SK-N-SH treated with all-trans-retinoic acid at 6 μM for 48 hours (cell line): ENCODE results near the gene GLI2.
A peak's percentile ranks its signal among the peaks of the same experiment; 100 is the strongest.

Experiments
- ATAC-seq: fragments of 200-7000 bp; cut with Tn5 transposase; 3 replicates; pipeline ENCODE4 v1.9.1; 2020; ENCODE audit warnings: mild to moderate bottlenecking, moderate library complexity
- ARNTL ChIP-seq: fragments of 450-650 bp; formaldehyde crosslinking; IDR thresholded peaks from 2 replicates; pipeline ENCODE4 v1.5.0; 2020; ENCODE audit warnings: low read depth, mild to moderate bottlenecking, moderate library complexity, borderline replicate concordance
- BACH2 ChIP-seq: fragments of 250-450 bp; sonication (Bioruptor Pico); IDR thresholded peaks from 2 replicates; pipeline ENCODE4 v1.9.0; 2021; ENCODE audit warnings: mild to moderate bottlenecking, borderline replicate concordance
- CSDC2 ChIP-seq: fragments of 250-450 bp; sonication (Bioruptor Pico); IDR thresholded peaks from 2 replicates; pipeline ENCODE4 v1.5.0; 2020; ENCODE audit warnings: mild to moderate bottlenecking, moderate library complexity
- ESRRG ChIP-seq: fragments of 250-450 bp; sonication (Bioruptor Pico); IDR thresholded peaks from 2 replicates; pipeline ENCODE4 v1.6.1; 2021; ENCODE audit warnings: mild to moderate bottlenecking
- GLIS3 ChIP-seq: fragments of 250-450 bp; sonication (Bioruptor Pico); IDR thresholded peaks from 2 replicates; pipeline ENCODE4 v1.5.0; 2020; ENCODE audit warnings: mild to moderate bottlenecking, moderate library complexity
- ISL1 ChIP-seq: fragments of 250-450 bp; sonication (Bioruptor Pico); IDR thresholded peaks from 2 replicates; pipeline ENCODE4 v2.1.2; 2022; ENCODE audit warnings: mild to moderate bottlenecking, moderate library complexity
- OSR1 ChIP-seq: fragments of 250-450 bp; sonication (Bioruptor Pico); IDR thresholded peaks from 2 replicates; pipeline ENCODE4 v1.8.0; 2022; ENCODE audit warnings: moderate library complexity, mild to moderate bottlenecking, inconsistent platforms
- PPARA ChIP-seq: fragments of 250-450 bp; sonication (Bioruptor Pico); IDR thresholded peaks from 2 replicates; pipeline ENCODE4 v1.5.0; 2020; ENCODE audit warnings: mild to moderate bottlenecking, borderline replicate concordance
- RARB ChIP-seq: fragments of 250-450 bp; sonication (Bioruptor Pico); IDR thresholded peaks from 2 replicates; pipeline ENCODE4 v1.8.0; 2021; ENCODE audit warnings: mild to moderate bottlenecking, moderate library complexity
- SNAI2 ChIP-seq: fragments of 250-450 bp; sonication (Bioruptor Pico); IDR thresholded peaks from 2 replicates; pipeline ENCODE4 v1.5.0; 2020; ENCODE audit warnings: mild to moderate bottlenecking, moderate library complexity
- ZC3H10 ChIP-seq: fragments of 250-450 bp; sonication (Bioruptor Pico); IDR thresholded peaks from 2 replicates; pipeline ENCODE4 v1.5.1; 2021; ENCODE audit warnings: mild to moderate bottlenecking, moderate library complexity
- ZFP3 ChIP-seq: fragments of 250-450 bp; sonication (Bioruptor Pico); IDR thresholded peaks from 2 replicates; pipeline ENCODE4 v1.5.0; 2020; ENCODE audit warnings: mild to moderate bottlenecking, moderate library complexity
- ZFP30 ChIP-seq: fragments of 450-650 bp; formaldehyde crosslinking; IDR thresholded peaks from 2 replicates; pipeline ENCODE4 v1.5.0; 2022; ENCODE audit warnings: mild to moderate bottlenecking, moderate library complexity
- ZNF565 ChIP-seq: fragments of 450-650 bp; formaldehyde crosslinking; conservative IDR thresholded peaks from 2 replicates; pipeline ENCODE4 v1.5.0; 2020; ENCODE audit warnings: low read depth, mild to moderate bottlenecking, moderate library complexity
- ZNF70 ChIP-seq: fragments of 450-650 bp; formaldehyde crosslinking; IDR thresholded peaks from 2 replicates; pipeline ENCODE4 v1.5.0; 2020; ENCODE audit warnings: mild to moderate bottlenecking, moderate library complexity
- ZNF8 ChIP-seq: fragments of 450-650 bp; formaldehyde crosslinking; IDR thresholded peaks from 2 replicates; pipeline ENCODE4 v1.5.0; 2020; ENCODE audit warnings: mild to moderate bottlenecking, moderate library complexity
- TF ChIP-seq, protein P1 (sequence below): fragments of 250-450 bp; sonication (Bioruptor Pico); IDR thresholded peaks from 2 replicates; pipeline ENCODE4 v1.5.1; 2021; ENCODE audit warnings: mild to moderate bottlenecking, moderate library complexity
- TF ChIP-seq, protein P2 (sequence below): fragments of 250-450 bp; sonication (Bioruptor Pico); IDR thresholded peaks from 2 replicates; pipeline ENCODE4 v1.5.1; 2020; ENCODE audit warnings: low read depth, mild to moderate bottlenecking, moderate library complexity
- TF ChIP-seq, protein P3 (sequence below): fragments of 250-450 bp; sonication (Bioruptor Pico); IDR thresholded peaks from 2 replicates; pipeline ENCODE4 v1.5.0; 2020; ENCODE audit warnings: mild to moderate bottlenecking, moderate library complexity
- TF ChIP-seq, protein P4 (sequence below): fragments of 250-450 bp; sonication (Bioruptor Pico); IDR thresholded peaks from 2 replicates; pipeline ENCODE4 v1.8.0; 2020; ENCODE audit warnings: mild to moderate bottlenecking, moderate library complexity, borderline replicate concordance

Gene GLI2

DNA sequence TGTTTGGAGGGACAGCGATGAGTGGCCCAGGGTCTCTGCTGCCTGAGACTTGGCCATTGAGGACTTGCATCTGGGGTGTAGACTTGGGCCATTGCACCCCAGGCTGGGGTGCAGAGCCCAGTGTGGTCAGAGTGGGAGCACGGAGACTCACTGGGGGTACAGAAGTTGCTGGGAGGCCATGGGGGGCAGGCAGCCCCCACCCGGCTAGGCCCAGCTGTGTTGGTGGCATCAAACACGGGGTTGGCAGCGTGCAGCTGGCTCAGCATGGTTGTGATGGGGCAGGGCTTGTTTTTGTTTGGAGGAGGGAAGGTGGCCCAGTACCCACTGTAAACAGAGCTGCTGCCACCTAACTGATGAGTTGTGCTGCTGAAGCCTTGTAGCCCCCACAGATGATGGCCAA, 42.1 kb downstream of the GLI2 start:
- no peak for ATAC-seq

DNA sequence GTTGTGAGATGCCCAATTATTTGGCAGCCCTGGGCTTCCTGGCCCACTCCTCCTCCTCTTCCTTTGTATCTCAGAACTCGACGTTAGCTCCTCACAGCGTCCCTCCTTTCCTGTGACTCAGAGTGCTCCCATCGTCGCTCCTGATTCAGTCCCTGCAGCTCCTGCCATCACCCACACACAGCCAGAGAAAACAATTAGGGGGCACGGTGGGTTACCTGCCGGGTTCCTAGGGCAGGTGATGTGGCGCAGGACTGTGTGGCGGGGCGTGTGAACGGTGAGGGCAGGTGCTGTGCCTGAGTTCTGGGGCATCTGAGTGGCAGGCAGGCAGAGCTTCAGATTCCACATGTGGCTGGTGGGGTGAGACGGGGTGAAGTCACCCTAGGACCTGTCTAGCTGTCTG, 42.6 kb downstream of the GLI2 start:
- no peak for TF ChIP-seq GLIS3
- ATAC-seq = no peak

More for the DNA sequence above, 42.1 kb downstream of the GLI2 start:
- TF ChIP-seq ESRRG (CRISPR knock-in tag) = no peak

DNA sequence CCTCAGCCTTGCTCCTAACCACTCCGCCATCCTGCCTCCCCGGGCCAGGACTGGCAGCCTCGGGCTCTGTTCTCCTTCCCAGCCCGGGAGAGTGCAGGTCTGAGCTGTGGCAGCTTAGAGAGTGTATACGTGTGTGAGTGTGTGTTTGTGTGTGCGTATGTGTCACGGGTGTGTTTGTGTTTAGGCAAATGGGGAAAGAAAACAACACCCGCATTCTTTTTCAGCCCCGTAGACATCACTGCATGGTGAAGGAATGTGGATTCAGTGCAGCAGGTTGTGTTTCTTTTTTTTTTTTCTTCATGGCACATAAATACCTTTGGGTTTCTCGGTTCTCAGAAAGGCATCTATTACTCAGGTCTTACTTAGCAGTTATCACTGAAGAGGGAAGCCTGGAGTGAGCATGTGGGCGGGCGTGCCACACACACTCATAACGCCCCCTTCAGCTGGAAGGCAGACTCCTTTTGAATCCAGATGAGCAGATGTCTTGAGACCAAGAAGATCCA, 44.2 kb downstream of the GLI2 start:
- ATAC-seq = peak; percentile 77
- TF ChIP-seq BACH2 (CRISPR knock-in tag) (no peak), OSR1 (CRISPR knock-in tag) (no peak), ZNF8 (CRISPR knock-in tag) (no peak), ISL1 (CRISPR knock-in tag) (no peak), ZNF565 (no peak), SNAI2 (no peak), ZFP3 (CRISPR knock-in tag) (no peak), PPARA (CRISPR knock-in tag) (no peak), GLIS3 (no peak), CSDC2 (CRISPR knock-in tag) (no peak), ZFP30 (no peak)
- TF ChIP-seq, protein P1, sequence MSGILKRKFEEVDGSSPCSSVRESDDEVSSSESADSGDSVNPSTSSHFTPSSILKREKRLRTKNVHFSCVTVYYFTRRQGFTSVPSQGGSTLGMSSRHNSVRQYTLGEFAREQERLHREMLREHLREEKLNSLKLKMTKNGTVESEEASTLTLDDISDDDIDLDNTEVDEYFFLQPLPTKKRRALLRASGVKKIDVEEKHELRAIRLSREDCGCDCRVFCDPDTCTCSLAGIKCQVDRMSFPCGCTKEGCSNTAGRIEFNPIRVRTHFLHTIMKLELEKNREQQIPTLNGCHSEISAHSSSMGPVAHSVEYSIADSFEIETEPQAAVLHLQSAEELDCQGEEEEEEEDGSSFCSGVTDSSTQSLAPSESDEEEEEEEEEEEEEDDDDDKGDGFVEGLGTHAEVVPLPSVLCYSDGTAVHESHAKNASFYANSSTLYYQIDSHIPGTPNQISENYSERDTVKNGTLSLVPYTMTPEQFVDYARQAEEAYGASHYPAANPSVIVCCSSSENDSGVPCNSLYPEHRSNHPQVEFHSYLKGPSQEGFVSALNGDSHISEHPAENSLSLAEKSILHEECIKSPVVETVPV (CRISPR knock-in tag) = no peak
- TF ChIP-seq, protein P2, sequence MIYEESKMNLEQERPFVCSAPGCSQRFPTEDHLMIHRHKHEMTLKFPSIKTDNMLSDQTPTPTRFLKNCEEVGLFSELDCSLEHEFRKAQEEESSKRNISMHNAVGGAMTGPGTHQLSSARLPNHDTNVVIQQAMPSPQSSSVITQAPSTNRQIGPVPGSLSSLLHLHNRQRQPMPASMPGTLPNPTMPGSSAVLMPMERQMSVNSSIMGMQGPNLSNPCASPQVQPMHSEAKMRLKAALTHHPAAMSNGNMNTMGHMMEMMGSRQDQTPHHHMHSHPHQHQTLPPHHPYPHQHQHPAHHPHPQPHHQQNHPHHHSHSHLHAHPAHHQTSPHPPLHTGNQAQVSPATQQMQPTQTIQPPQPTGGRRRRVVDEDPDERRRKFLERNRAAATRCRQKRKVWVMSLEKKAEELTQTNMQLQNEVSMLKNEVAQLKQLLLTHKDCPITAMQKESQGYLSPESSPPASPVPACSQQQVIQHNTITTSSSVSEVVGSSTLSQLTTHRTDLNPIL (CRISPR knock-in tag) = no peak
- TF ChIP-seq, protein P3, sequence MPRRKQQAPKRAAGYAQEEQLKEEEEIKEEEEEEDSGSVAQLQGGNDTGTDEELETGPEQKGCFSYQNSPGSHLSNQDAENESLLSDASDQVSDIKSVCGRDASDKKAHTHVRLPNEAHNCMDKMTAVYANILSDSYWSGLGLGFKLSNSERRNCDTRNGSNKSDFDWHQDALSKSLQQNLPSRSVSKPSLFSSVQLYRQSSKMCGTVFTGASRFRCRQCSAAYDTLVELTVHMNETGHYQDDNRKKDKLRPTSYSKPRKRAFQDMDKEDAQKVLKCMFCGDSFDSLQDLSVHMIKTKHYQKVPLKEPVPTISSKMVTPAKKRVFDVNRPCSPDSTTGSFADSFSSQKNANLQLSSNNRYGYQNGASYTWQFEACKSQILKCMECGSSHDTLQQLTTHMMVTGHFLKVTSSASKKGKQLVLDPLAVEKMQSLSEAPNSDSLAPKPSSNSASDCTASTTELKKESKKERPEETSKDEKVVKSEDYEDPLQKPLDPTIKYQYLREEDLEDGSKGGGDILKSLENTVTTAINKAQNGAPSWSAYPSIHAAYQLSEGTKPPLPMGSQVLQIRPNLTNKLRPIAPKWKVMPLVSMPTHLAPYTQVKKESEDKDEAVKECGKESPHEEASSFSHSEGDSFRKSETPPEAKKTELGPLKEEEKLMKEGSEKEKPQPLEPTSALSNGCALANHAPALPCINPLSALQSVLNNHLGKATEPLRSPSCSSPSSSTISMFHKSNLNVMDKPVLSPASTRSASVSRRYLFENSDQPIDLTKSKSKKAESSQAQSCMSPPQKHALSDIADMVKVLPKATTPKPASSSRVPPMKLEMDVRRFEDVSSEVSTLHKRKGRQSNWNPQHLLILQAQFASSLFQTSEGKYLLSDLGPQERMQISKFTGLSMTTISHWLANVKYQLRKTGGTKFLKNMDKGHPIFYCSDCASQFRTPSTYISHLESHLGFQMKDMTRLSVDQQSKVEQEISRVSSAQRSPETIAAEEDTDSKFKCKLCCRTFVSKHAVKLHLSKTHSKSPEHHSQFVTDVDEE = no peak
- TF ChIP-seq, all 23 proteins: peak for 0

GRCh38 chr2:120780402-120780801, 44.7 kb downstream of the GLI2 start:
- peak; percentile 31 for ATAC-seq
- no peak for TF ChIP-seq RARB (CRISPR knock-in tag)
- TF ChIP-seq GLIS3 = no peak
- TF ChIP-seq ZC3H10 (CRISPR knock-in tag) = no peak
- TF ChIP-seq, protein P2 (CRISPR knock-in tag) = no peak
- no peak for TF ChIP-seq ARNTL
- TF ChIP-seq, protein P3 = no peak
- TF ChIP-seq ZNF70 (CRISPR knock-in tag) = no peak
- TF ChIP-seq, protein P4, sequence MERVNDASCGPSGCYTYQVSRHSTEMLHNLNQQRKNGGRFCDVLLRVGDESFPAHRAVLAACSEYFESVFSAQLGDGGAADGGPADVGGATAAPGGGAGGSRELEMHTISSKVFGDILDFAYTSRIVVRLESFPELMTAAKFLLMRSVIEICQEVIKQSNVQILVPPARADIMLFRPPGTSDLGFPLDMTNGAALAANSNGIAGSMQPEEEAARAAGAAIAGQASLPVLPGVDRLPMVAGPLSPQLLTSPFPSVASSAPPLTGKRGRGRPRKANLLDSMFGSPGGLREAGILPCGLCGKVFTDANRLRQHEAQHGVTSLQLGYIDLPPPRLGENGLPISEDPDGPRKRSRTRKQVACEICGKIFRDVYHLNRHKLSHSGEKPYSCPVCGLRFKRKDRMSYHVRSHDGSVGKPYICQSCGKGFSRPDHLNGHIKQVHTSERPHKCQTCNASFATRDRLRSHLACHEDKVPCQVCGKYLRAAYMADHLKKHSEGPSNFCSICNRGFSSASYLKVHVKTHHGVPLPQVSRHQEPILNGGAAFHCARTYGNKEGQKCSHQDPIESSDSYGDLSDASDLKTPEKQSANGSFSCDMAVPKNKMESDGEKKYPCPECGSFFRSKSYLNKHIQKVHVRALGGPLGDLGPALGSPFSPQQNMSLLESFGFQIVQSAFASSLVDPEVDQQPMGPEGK (CRISPR knock-in tag) = no peak
